ENCODE data around the gene PLXNA2.

- TF ChIP-seq POLR2A (IDR thresholded peaks at IDR 0.05) = no peak
- TF ChIP-seq, protein P1, sequence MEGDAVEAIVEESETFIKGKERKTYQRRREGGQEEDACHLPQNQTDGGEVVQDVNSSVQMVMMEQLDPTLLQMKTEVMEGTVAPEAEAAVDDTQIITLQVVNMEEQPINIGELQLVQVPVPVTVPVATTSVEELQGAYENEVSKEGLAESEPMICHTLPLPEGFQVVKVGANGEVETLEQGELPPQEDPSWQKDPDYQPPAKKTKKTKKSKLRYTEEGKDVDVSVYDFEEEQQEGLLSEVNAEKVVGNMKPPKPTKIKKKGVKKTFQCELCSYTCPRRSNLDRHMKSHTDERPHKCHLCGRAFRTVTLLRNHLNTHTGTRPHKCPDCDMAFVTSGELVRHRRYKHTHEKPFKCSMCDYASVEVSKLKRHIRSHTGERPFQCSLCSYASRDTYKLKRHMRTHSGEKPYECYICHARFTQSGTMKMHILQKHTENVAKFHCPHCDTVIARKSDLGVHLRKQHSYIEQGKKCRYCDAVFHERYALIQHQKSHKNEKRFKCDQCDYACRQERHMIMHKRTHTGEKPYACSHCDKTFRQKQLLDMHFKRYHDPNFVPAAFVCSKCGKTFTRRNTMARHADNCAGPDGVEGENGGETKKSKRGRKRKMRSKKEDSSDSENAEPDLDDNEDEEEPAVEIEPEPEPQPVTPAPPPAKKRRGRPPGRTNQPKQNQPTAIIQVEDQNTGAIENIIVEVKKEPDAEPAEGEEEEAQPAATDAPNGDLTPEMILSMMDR (IDR thresholded peaks at IDR 0.05) = no peak
Measured at GRCh38 chr1:208264469-208265121, 20.4 kb upstream of the PLXNA2 start.

Measured in vagina (tissue), 2 donors.